Loucy (cell line): ENCODE data around the gene BTG4.

Experiments used
- EZH2phosphoT487 ChIP-seq: fragments of 200-600 bp; IDR thresholded peaks from 2 replicates; pipeline ENCODE4 v1.6.1; 2018; ENCODE audit warnings: antibody characterized with exemption, mild to moderate bottlenecking, moderate library complexity, borderline replicate concordance
- TF ChIP-seq, protein P1 (sequence below): fragments of 200-600 bp; sonication (generic); conservative IDR thresholded peaks from 2 replicates; pipeline ENCODE4 v1.5.1; 2014; ENCODE audit warnings: mild to moderate bottlenecking, antibody characterized with exemption, low read length

DNA sequence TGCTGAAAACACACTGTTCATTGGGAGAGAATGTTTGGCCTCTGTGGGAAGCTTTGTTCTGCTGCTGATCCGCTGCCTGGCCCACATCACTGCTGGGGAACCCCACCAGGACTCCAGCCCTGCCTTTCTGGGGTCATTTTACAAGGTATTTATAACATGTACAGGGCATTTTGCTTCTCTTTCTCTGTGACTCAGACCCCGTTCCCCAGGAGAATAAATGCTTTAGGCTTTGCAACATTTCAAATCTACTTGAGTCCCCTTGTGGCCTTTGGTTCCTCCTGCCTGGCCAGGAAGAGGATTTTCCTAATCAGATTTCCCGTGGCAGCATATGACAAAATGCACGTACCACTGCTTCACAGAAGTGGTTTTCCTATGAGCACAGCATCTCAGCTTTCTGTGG lies 43.0 kb downstream of the BTG4 start:
- TF ChIP-seq, protein P1, sequence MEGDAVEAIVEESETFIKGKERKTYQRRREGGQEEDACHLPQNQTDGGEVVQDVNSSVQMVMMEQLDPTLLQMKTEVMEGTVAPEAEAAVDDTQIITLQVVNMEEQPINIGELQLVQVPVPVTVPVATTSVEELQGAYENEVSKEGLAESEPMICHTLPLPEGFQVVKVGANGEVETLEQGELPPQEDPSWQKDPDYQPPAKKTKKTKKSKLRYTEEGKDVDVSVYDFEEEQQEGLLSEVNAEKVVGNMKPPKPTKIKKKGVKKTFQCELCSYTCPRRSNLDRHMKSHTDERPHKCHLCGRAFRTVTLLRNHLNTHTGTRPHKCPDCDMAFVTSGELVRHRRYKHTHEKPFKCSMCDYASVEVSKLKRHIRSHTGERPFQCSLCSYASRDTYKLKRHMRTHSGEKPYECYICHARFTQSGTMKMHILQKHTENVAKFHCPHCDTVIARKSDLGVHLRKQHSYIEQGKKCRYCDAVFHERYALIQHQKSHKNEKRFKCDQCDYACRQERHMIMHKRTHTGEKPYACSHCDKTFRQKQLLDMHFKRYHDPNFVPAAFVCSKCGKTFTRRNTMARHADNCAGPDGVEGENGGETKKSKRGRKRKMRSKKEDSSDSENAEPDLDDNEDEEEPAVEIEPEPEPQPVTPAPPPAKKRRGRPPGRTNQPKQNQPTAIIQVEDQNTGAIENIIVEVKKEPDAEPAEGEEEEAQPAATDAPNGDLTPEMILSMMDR = no peak
- TF ChIP-seq EZH2phosphoT487 = no peak
